NCI-H2081 (cell line): ENCODE measurements around the gene LIME1.

Source experiments
- DNase-seq, 2 experiments: peaks; one replicate each; lab custom pipeline; 2025; lab: John Stamatoyannopoulos, UW

Gene LIME1

GRCh38 chr20:63739130-63740069 lies 2.9 kb downstream of the LIME1 start, which contains the start of gene SLC2A4RG:
Gene SLC2A4RG, plus strand, starts transcription at chr20:63739776. Its CDS starts 137 bp downstream, at chr20:63739913.
- DNase-seq, result peak; percentile 66 to 69

- no peak for DNase-seq
Observed at GRCh38 chr20:63740070-63740626, 3.7 kb downstream of the LIME1 start.

- DNase-seq, result peak; percentile 71 to 82
Observed at GRCh38 chr20:63740627-63741353, 4.3 kb downstream of the LIME1 start.

GRCh38 chr20:63741354-63741675 lies 4.9 kb downstream of the LIME1 start:
- DNase-seq, result no peak

GRCh38 chr20:63741676-63742380 lies 5.4 kb downstream of the LIME1 start:
- DNase-seq, result no peak

GRCh38 chr20:63742381-63743024 lies 6.0 kb downstream of the LIME1 start:
- no peak for DNase-seq

GRCh38 chr20:63743210-63743970 lies 6.9 kb downstream of the LIME1 start:
- no peak for DNase-seq

- no peak for DNase-seq
Observed at GRCh38 chr20:63744158-63744557, 7.7 kb downstream of the LIME1 start.

GRCh38 chr20:63744574-63745423 lies 8.3 kb downstream of the LIME1 start:
- DNase-seq, result no peak

- no peak for DNase-seq
Observed at GRCh38 chr20:63745424-63745805, 9.0 kb downstream of the LIME1 start.

- no peak for DNase-seq
Observed at GRCh38 chr20:63745961-63746731, 9.7 kb downstream of the LIME1 start.

- no peak for DNase-seq
Observed at GRCh38 chr20:63746751-63747315, 10.4 kb downstream of the LIME1 start.

GRCh38 chr20:63747622-63748069 lies 11.2 kb downstream of the LIME1 start:
- no peak for DNase-seq

- DNase-seq, result no peak
Observed at GRCh38 chr20:63748070-63748933, 11.8 kb downstream of the LIME1 start.

- no peak for DNase-seq
Observed at GRCh38 chr20:63748934-63749270, 12.4 kb downstream of the LIME1 start.

GRCh38 chr20:63749597-63750508 lies 13.4 kb downstream of the LIME1 start:
- DNase-seq, result no peak
